Heart left ventricle (tissue), 16 donors: ENCODE data around the gene YWHAQ. TPM values are rescaled to one million over a fixed set of nuclear protein-coding genes. Genes with fewer than 3 reads are reported as not detected.

Experiments used
- ATAC-seq, 4 donors: fragments of 200-7000 bp; cut with Tn5 transposase; one replicate each; pipeline ENCODE4 v1.9.1; 2020 to 2022; ENCODE audit warnings: moderate library complexity in 4 of 4, mild to moderate bottlenecking in 3 of 4, moderate number of reproducible peaks in 1 of 4
- DNase-seq, 5 donors: peaks; one replicate each; pipeline ENCODE4 v3.0.0-alpha.2; 2020
- H3K27ac ChIP-seq, 12 donors: fragments of 200-600 bp; sonication (generic) in 4 of 12; one replicate each; pipeline versions ENCODE4 v1.5.0 to v1.8.0; 2016 to 2022; ENCODE audit warnings: mild to moderate bottlenecking in 2 of 12
- H3K27me3 ChIP-seq, 9 donors: fragments of 200-600 bp; sonication (generic) in 2 of 9; one replicate each; pipeline versions ENCODE4 v1.5.1 to v1.8.0; 2016 to 2022; ENCODE audit warnings: mild to moderate bottlenecking in 3 of 9
- H3K36me3 ChIP-seq, 9 donors: fragments of 200-600 bp; sonication (generic) in 2 of 9; one replicate each; pipeline versions ENCODE4 v1.5.0 to v1.8.0; 2018 to 2022; ENCODE audit warnings: mild to moderate bottlenecking in 2 of 9
- H3K4me1 ChIP-seq, 12 donors: fragments of 200-600 bp; sonication (generic) in 4 of 12; one replicate each; pipeline versions ENCODE4 v1.5.0 to v1.8.0; 2016 to 2022; ENCODE audit warnings: mild to moderate bottlenecking in 3 of 12
- H3K4me3 ChIP-seq, 12 donors: fragments of 200-600 bp; sonication (generic) in 4 of 12; one replicate each; pipeline versions ENCODE4 v1.5.0 to v1.8.0; 2017 to 2022; ENCODE audit warnings: mild to moderate bottlenecking in 9 of 12, moderate library complexity in 4 of 12
- H3K9me3 ChIP-seq, 12 donors: fragments of 200-600 bp; sonication (generic) in 4 of 12; one replicate each; pipeline versions ENCODE4 v1.5.0 to v1.8.0; 2016 to 2022; ENCODE audit warnings: mild to moderate bottlenecking in 1 of 12
- CTCF ChIP-seq, 12 donors: fragments of 200-600 bp; sonication (generic) in 4 of 12; IDR thresholded peaks; one replicate each; pipeline versions ENCODE4 v1.5.0 to v1.8.0; 2018 to 2022; ENCODE audit warnings: antibody characterized with exemption in 12 of 12, mild to moderate bottlenecking in 5 of 12
- POLR2A ChIP-seq, 2 donors: fragments of 450-650 bp; IDR thresholded peaks; one replicate each; pipeline ENCODE4 v1.6.1; 2017; ENCODE audit warnings: antibody characterized with exemption in 2 of 2, mild to moderate bottlenecking in 2 of 2, moderate library complexity in 2 of 2
- WGBS, 4 donors: extraction: QIAGEN DNeasy Blood & Tissue Kit in 2 of 4; methylation state at CpG; one replicate each; pipeline versions ENCODE4 v1.1.5 to v1.1.7; 2013 to 2018; 5-methylcytosine and 5-hydroxymethylcytosine counted together
- intact Hi-C, 10 donors: fragments of 100-400 bp; cut with DNase I; formaldehyde crosslinking; loops; one replicate each; pipeline versions ENCODE4 v1.11.1 to v1.14.2; 2022
- polyA plus RNA-seq, 2 donors: library from polyadenylated mRNA; stranded (reverse); fragments of 200-250 nt; gene quantifications; one replicate each; pipeline ENCODE4 v1.2.3, GENCODE V29; 2013
- total RNA-seq, 9 donors: library from RNA; depleted of rRNA in 2 of 9; stranded (reverse); fragments of >200 nt in 2 of 9; fragmentation: NEBNext Ultra II Directional in 3 of 9; extraction: Animal tissue kit (Norgen Biotek cat#: 25700) in 3 of 9; gene quantifications; one replicate each; pipeline versions ENCODE4 v1.1.0 to v1.2.4, GENCODE V29; 2016 to 2023
- donor health status: ischemic (EF 13 %, LVEDD 7.1; RV severe dilation, severe dysfunction).
- donor health status: healthy with polysubstance abuse.
- donor health status: DM: no; HTN: yes; CAD: no.
- donor health status: DM: no; HTN: no; CAD: no.
- donor health status: ischemic (EF 25% LVEDD 6.9; RV normal size, moderate dysfunction).
- donor health status: ischemic (EF 25% LVEDD 5.7; RV mildly dilated, moderate dysfunction).
- donor health status: healthy.
- donor health status: DM: yes; HTN: yes; CAD: no.
- donor health status: ischemic (EF 35%, LVEDD 5.7; RV mildly dilated, moderate dysfunction).
- donor health status: nonischemic (EF 11% LVEDD 7.7; RV severe dilation, severe dysfunction).
- donor health status: DM: yes; HTN: yes; CAD: no.
- donor health status: PGD.
- donor health status: ischemic (EF 29% LVEDD 5.4; RV normal size, mild dysfunction).
- donor health status: nonischemic (EF 23%, LVEDD 6.1; RV moderate dilation, normal function).

Gene YWHAQ
- total and polyA plus RNA-seq, 11 donors: 91.0 to 310 (median 213) TPM

- no peaks in the 10 kb centered on the region for H3K27me3 ChIP-seq
- H3K4me3 ChIP-seq: no peak overlapping the region
- DNase-seq: no peak
- intact Hi-C loops: loop anchor here in 7 of 10 donors (5.0 to 10.0 kb wide), 7 partner anchors 48 to 206 kb away; partner anchors contain the start of gene YWHAQ (in 4 of the 7)
- TF ChIP-seq POLR2A (IDR thresholded peaks at IDR 0.05): no peak
- no peak for TF ChIP-seq CTCF (IDR thresholded peaks at IDR 0.05)
- H3K9me3 ChIP-seq: no peaks in the 10 kb centered on the region
- ATAC-seq: no peak
- no peaks in the 10 kb centered on the region for H3K36me3 ChIP-seq
- peaks cover 0 to 29% (median 14%) of the 10 kb centered on the region in 12 donors for H3K4me1 ChIP-seq
- peak overlapping the region in 3 of 12 donors; percentile 7 to 8 (median 8) for H3K27ac ChIP-seq
- WGBS, 4 donors: 73 to 100% (median 92%) methylated on average over 1 of the region's 1 CpG
Measured at GRCh38 chr2:9558948-9559381, 71.8 kb downstream of the YWHAQ start.

GRCh38 chr2:9556121-9556743 is 74.6 kb downstream of the YWHAQ start:
- no peaks in the 10 kb centered on the region for H3K27me3 ChIP-seq
- H3K27ac ChIP-seq: peak overlapping the region; percentile 98 to 100 (median 99)
- TF ChIP-seq CTCF (IDR thresholded peaks at IDR 0.05) (no peak), POLR2A (IDR thresholded peaks at IDR 0.05) (no peak)
- no peak for DNase-seq
- H3K36me3 ChIP-seq: no peaks in the 10 kb centered on the region
- intact Hi-C loops: loop anchor here in 7 of 10 donors (5.0 to 10.0 kb wide), 7 partner anchors 51 to 209 kb away; partner anchors contain the start of gene YWHAQ (in 4 of the 7)
- peaks cover 11 to 55% (median 37%) of the 10 kb centered on the region in 12 donors for H3K4me1 ChIP-seq
- peak; percentile 26 to 72 (median 57) for ATAC-seq
- no peaks in the 10 kb centered on the region for H3K9me3 ChIP-seq
- peak overlapping the region; percentile 53 to 98 (median 90) for H3K4me3 ChIP-seq
- 0 to 1% (median 1%) methylated on average over 4 to 32 of the region's 32 CpGs for WGBS, 4 donors

- no peaks in the 10 kb centered on the region for H3K27me3 ChIP-seq
- no peaks in the 10 kb centered on the region for H3K36me3 ChIP-seq
- no peaks in the 10 kb centered on the region for H3K9me3 ChIP-seq
- ATAC-seq (peak; percentile 89 to 98 (median 96)), DNase-seq (peak; percentile 97 to 99 (median 98))
- intact Hi-C loops: loop anchor here in 8 of 10 donors (2.0 to 10.0 kb wide), 8 partner anchors 52 to 209 kb away; partner anchors contain the start of gene YWHAQ (in 6 of the 8)
- H3K4me1 ChIP-seq: peaks cover 11 to 60% (median 40%) of the 10 kb centered on the region in 12 donors
- 0 to 2% (median 1%) methylated on average over 54 to 73 of the region's 73 CpGs for WGBS, 4 donors
- peak within 1 kb of the TSS; percentile 53 to 98 (median 90) for H3K4me3 ChIP-seq
- TF ChIP-seq CTCF (IDR thresholded peaks at IDR 0.05) (peak; percentile 24 to 71 (median 46)), POLR2A (IDR thresholded peaks at IDR 0.05) (peak; percentile 41 to 87)
- peak within 1 kb of the TSS; percentile 98 to 100 (median 99) for H3K27ac ChIP-seq
Measured at GRCh38 chr2:9555297-9556120, 75.3 kb downstream of the YWHAQ start, which contains the start of gene ADAM17. Gene ADAM17, minus strand, starts transcription at chr2:9555830. Its CDS starts 225 bp downstream, at chr2:9555605.
